OCI-LY3 (cell line): ENCODE data around the gene TNFAIP2.

Experiments
- CTCF ChIP-seq: fragments of 200-600, 300-600 bp; sonication (generic); IDR thresholded peaks from 2 replicates; pipeline ENCODE4 v1.5.1; 2014; ENCODE audit warnings: antibody characterized with exemption, low read length, low read depth
- EZH2phosphoT487 ChIP-seq: fragments of 200-600 bp; shearing (Covaris generic); IDR thresholded peaks from 2 replicates; pipeline ENCODE4 v1.6.1; 2018; ENCODE audit warnings: antibody characterized with exemption, mixed run types, low read depth

GRCh38 chr14:103121846-103122584, 1.2 kb upstream of the TNFAIP2 start:
- TF ChIP-seq CTCF (no peak), EZH2phosphoT487 (no peak)
